Measurements from ENCODE around the gene VSX1.

Gene VSX1

DNA sequence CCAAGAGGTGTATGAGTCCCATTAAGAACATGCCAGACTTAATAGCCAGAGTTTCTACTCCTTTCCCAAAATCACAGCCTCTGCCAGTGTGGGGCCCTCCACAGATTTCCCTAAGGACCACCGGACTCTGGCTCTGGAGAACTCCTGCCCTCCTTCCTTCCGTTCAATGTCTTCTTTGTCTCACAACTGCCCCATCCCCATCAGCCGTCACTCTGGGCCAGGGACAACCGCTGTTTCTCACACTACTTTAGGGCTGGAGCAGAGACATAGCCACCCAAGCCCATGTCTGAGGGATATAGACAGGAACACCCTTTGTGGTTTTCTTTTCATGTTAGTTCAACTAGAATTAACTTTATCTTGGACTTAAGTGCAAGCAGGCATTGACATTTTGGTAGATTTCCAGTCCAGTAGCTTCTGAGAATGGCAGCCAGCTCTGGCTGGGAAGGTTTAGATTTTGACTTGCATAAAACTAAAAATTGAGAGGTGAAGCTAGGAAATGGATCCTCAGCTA lies 17.3 kb downstream of the VSX1 start:
- H3K27ac Mint-ChIP-seq: no peak overlapping the region
- H3K36me3 Mint-ChIP-seq (ENCODE audit: low read depth): no peaks in the 10 kb centered on the region
- no peak for ATAC-seq
- H3K27me3 Mint-ChIP-seq: peaks cover 13% of the 10 kb centered on the region
- no peaks in the 10 kb centered on the region for H3K9me3 Mint-ChIP-seq
- DNase-seq: no peak
- H3K4me3 Mint-ChIP-seq: no peak overlapping the region
- peaks cover 4% of the 10 kb centered on the region for H3K4me1 Mint-ChIP-seq

GRCh38 chr20:25063981-25064380 lies 18.0 kb downstream of the VSX1 start:
- Mint-ChIP-seq H3K9me3 (no peaks in the 10 kb centered on the region), H3K36me3 (ENCODE audit: low read depth) (no peaks in the 10 kb centered on the region), H3K27ac (no peak overlapping the region), H3K4me1 (peaks cover 6% of the 10 kb centered on the region), H3K4me3 (no peak overlapping the region), H3K27me3 (peaks cover 6% of the 10 kb centered on the region)
- no peak for DNase-seq
- no peak for ATAC-seq

GRCh38 chr20:25063546-25063945 lies 18.4 kb downstream of the VSX1 start:
- ATAC-seq (no peak), DNase-seq (no peak)
- peaks cover 5% of the 10 kb centered on the region for H3K27me3 Mint-ChIP-seq
- H3K9me3 Mint-ChIP-seq: no peaks in the 10 kb centered on the region
- H3K4me3 Mint-ChIP-seq: no peak overlapping the region
- H3K36me3 Mint-ChIP-seq (ENCODE audit: low read depth): no peaks in the 10 kb centered on the region
- H3K27ac Mint-ChIP-seq: no peak overlapping the region
- H3K4me1 Mint-ChIP-seq: peaks cover 10% of the 10 kb centered on the region

- no peak overlapping the region for H3K27ac Mint-ChIP-seq
- no peaks in the 10 kb centered on the region for H3K9me3 Mint-ChIP-seq
- no peak for DNase-seq
- H3K27me3 Mint-ChIP-seq: peaks cover 5% of the 10 kb centered on the region
- no peak overlapping the region for H3K4me3 Mint-ChIP-seq
- no peak for ATAC-seq
- peaks cover 10% of the 10 kb centered on the region for H3K4me1 Mint-ChIP-seq
- no peaks in the 10 kb centered on the region for H3K36me3 Mint-ChIP-seq (ENCODE audit: low read depth)
These were observed 19.1 kb downstream of the VSX1 start for GRCh38 chr20:25062841-25063240.

DNA sequence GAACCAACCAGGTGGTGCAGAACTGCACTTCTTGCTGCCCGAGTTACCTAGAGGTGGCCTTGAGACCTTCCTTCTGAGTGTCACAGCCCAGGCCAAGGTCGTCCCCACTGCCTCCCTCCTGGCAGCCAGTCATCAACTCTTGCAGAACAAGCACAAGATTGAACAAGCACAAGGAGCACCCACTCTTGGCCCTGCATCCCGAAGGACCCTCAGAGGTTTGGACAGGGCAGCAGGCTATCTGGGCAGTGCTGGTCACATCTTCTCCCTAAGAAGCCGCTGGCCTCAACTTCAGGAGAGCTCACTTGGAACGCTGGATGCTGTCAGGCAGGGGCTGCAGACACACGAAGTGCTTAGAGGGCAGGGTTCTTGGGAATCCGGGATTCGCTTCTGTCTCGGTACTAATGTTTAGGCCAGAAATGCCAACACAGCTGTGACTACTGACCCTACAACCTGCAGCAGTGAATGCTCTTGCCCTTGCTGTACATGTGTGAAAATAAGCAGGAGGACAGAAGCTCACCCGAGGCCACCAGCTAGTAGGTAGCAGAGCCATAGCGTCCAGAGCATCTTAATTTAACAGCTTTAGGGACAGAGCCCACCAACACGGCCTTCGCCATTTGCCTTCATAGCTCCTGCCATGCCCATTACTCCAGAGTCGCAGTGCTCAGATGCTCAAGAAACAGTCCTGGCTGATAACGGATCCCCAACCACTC lies 20.0 kb downstream of the VSX1 start:
- H3K27ac Mint-ChIP-seq: no peak overlapping the region
- no peaks in the 10 kb centered on the region for H3K9me3 Mint-ChIP-seq
- no peaks in the 10 kb centered on the region for H3K36me3 Mint-ChIP-seq (ENCODE audit: low read depth)
- DNase-seq (no peak), ATAC-seq (no peak)
- H3K27me3 Mint-ChIP-seq: peaks cover 5% of the 10 kb centered on the region
- no peak overlapping the region for H3K4me3 Mint-ChIP-seq
- peaks cover 10% of the 10 kb centered on the region for H3K4me1 Mint-ChIP-seq

GRCh38 chr20:25061103-25061799 lies 20.7 kb downstream of the VSX1 start:
- H3K27me3 Mint-ChIP-seq: peaks cover 4% of the 10 kb centered on the region
- no peak overlapping the region for H3K27ac Mint-ChIP-seq
- H3K36me3 Mint-ChIP-seq (ENCODE audit: low read depth): no peaks in the 10 kb centered on the region
- DNase-seq (no peak), ATAC-seq (no peak)
- peaks cover 17% of the 10 kb centered on the region for H3K4me1 Mint-ChIP-seq
- H3K4me3 Mint-ChIP-seq: no peak overlapping the region
- H3K9me3 Mint-ChIP-seq: no peaks in the 10 kb centered on the region

- Mint-ChIP-seq H3K4me3 (no peak overlapping the region), H3K9me3 (no peaks in the 10 kb centered on the region)
- no peak for ATAC-seq
These were observed 22.0 kb downstream of the VSX1 start for GRCh38 chr20:25059866-25060465.

GRCh38 chr20:25058847-25059810 lies 22.8 kb downstream of the VSX1 start:
- H3K27ac Mint-ChIP-seq: peak overlapping the region; percentile 47
- ATAC-seq (no peak), DNase-seq (no peak)
- peaks cover 34% of the 10 kb centered on the region for H3K4me1 Mint-ChIP-seq
- no peaks in the 10 kb centered on the region for H3K9me3 Mint-ChIP-seq
- no peaks in the 10 kb centered on the region for H3K36me3 Mint-ChIP-seq (ENCODE audit: low read depth)
- peak overlapping the region; percentile 64 for H3K4me3 Mint-ChIP-seq
- no peaks in the 10 kb centered on the region for H3K27me3 Mint-ChIP-seq

More at GRCh38 chr20:25059866-25060465, 22.0 kb downstream of the VSX1 start:
- DNase-seq: no peak
- no peaks in the 10 kb centered on the region for H3K27me3 Mint-ChIP-seq
- H3K4me1 Mint-ChIP-seq: peaks cover 26% of the 10 kb centered on the region
- no peaks in the 10 kb centered on the region for H3K36me3 Mint-ChIP-seq (ENCODE audit: low read depth)
- no peak overlapping the region for H3K27ac Mint-ChIP-seq

DNA sequence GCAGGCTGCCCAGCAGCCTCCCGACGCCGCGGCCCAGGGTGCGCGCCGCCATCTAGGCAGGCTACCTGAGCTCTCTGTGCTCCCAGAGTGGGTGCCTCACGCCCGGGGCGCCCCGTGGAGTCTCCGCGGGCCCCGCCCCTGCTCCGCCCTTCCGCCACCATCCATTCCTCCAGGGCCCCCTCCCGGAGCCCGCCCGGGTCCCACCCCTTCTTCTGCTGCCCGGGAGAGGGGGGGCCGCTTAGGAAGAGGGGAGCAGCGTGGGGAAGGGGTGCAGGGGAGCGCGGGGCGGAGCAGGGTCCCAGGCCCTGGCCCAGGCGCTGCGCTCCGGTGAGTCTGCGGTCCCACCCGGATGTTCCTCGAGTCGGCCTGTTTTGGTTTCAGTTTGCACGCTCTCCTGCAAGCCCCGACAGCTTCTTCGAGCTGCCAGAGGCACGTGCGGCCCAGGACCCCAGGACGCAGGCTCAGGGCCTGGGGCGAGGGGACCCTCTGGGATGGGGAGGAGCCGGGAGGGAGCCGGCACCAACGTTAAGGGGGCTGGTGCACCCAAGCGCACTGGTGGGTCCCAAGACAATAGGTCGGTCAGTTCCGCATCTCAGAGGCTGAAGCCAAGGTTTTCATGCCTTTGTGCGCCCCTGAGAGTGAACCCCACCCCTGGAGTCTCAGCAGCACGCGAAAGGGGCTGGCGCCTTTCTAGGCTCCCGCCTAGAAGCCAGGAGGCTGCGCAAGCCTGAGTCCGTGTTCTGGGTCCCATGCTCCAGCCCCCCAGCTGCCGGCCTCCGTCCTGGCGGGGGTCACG lies 23.7 kb downstream of the VSX1 start, which contains the start of gene ACSS1:
TSS of gene ACSS1 (minus strand) at position 89 of the 796 bp plus-strand sequence. CDS start at position 52, 37 bp downstream.
- Mint-ChIP-seq H3K4me3 (peak within 1 kb of the TSS; percentile 74), H3K27ac (peak within 1 kb of the TSS; percentile 78), H3K27me3 (no peaks in the 10 kb centered on the region)

DNA sequence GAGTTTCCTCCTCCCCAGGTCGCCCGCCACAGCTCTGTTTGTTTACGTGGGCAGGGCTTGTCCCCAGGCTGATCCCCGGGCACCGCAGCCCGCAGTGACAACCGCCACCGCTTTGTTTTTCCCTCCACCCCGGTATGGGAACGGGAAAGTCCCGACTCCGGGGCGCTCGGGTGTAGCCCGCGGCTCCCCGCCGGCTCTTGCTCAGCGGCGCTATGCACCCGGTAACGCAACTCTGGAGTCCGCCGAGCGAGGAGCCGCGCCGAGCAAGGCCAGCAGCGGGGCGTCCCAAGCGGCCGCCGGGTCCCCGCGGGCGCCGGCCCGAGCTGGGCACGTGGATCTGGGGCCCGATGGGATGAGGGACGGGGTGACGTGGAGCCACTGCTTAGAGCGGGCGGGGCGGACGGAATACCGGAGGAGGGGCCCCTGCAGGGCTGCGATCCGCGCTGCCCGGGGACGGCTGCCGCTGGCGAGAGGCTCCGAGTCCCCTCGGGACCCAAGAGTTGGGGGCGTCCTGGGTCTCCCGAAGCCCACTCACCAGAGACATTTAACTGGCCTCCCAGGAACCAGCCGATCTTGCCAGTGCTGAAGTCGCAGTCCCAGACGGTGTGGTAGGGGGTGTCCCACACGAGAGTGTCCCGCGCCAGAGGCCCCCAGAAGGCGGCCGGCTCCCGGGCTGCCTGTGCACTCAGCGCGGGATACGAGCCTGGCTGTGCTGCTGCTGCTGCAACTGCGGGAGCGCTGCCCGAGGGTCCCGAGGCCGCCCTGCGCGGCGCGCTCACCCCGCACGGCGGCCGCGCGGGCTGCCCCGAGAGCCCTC lies 24.5 kb downstream of the VSX1 start:
- Mint-ChIP-seq H3K4me1 (peaks cover 51% of the 10 kb centered on the region), H3K27ac (peak overlapping the region; percentile 78), H3K36me3 (ENCODE audit: low read depth) (no peaks in the 10 kb centered on the region), H3K9me3 (no peaks in the 10 kb centered on the region), H3K4me3 (peak overlapping the region; percentile 74), H3K27me3 (no peaks in the 10 kb centered on the region)
- DNase-seq: peak; percentile 82
- peak; percentile 56 for ATAC-seq

More for the DNA sequence above, 23.7 kb downstream of the VSX1 start, which contains the start of gene ACSS1:
- Mint-ChIP-seq H3K4me1 (peaks cover 43% of the 10 kb centered on the region), H3K9me3 (no peaks in the 10 kb centered on the region), H3K36me3 (ENCODE audit: low read depth) (no peaks in the 10 kb centered on the region)
- ATAC-seq (peak; percentile 65), DNase-seq (peak; percentile 66)

- ATAC-seq (no peak), DNase-seq (no peak)
- peaks cover 57% of the 10 kb centered on the region for H3K4me1 Mint-ChIP-seq
- no peaks in the 10 kb centered on the region for H3K9me3 Mint-ChIP-seq
- H3K27ac Mint-ChIP-seq: peak overlapping the region; percentile 78
- H3K27me3 Mint-ChIP-seq: no peaks in the 10 kb centered on the region
- H3K4me3 Mint-ChIP-seq: peak overlapping the region; percentile 74
- H3K36me3 Mint-ChIP-seq (ENCODE audit: low read depth): no peaks in the 10 kb centered on the region
These were observed 25.2 kb downstream of the VSX1 start for GRCh38 chr20:25056690-25057233.

GRCh38 chr20:25055711-25056495 lies 26.0 kb downstream of the VSX1 start:
- peak overlapping the region; percentile 42 for H3K27ac Mint-ChIP-seq
- H3K9me3 Mint-ChIP-seq: no peaks in the 10 kb centered on the region
- ATAC-seq (no peak), DNase-seq (no peak)
- H3K27me3 Mint-ChIP-seq: no peaks in the 10 kb centered on the region
- H3K36me3 Mint-ChIP-seq (ENCODE audit: low read depth): no peaks in the 10 kb centered on the region
- H3K4me3 Mint-ChIP-seq: peak overlapping the region; percentile 74
- peaks cover 60% of the 10 kb centered on the region for H3K4me1 Mint-ChIP-seq

Measured in activated naive CD8-positive, alpha-beta T cell treated with anti-CD3 and anti-CD28 coated beads, Interleukin-2, amount 50 U/mL, for 24 hours (primary cell).